K562 (cell line): Measurements from ENCODE around the gene CEP128.

Source experiments
- BRD9 ChIP-seq: fragments of 450-650 bp; IDR thresholded peaks from 2 replicates; pipeline ENCODE4 v1.6.1; 2018; ENCODE audit warnings: low read depth; ENCODE audit not compliant: partially characterized antibody
- CHD4 ChIP-seq: fragments of 200-600 bp; sonication (generic); IDR thresholded peaks from 3 replicates; pipeline ENCODE4 v1.6.1; 2012; ENCODE audit warnings: low read depth, mild to moderate bottlenecking, mixed read lengths, low read length, inconsistent platforms; ENCODE audit not compliant: insufficient read depth, insufficient replicate concordance, poor library complexity, severe bottlenecking
- EZH2 ChIP-seq: IDR thresholded peaks from 2 replicates; pipeline ENCODE4 v1.6.1; 2012; ENCODE audit warnings: low read depth, mild to moderate bottlenecking, inconsistent platforms, low read length, borderline replicate concordance
- POLR2A ChIP-seq: fragments of 450-650 bp; conservative IDR thresholded peaks from 2 replicates; pipeline ENCODE4 v1.6.1; 2016
- SMAD4 ChIP-seq: fragments of 250-450 bp; sonication (Bioruptor Pico); conservative IDR thresholded peaks from 2 replicates; pipeline ENCODE4 v1.8.0; 2021; ENCODE audit warnings: inconsistent platforms, mild to moderate bottlenecking, moderate library complexity
- ZNF274 ChIP-seq: IDR thresholded peaks from 2 replicates; pipeline ENCODE4 v1.6.1; 2011; ENCODE audit warnings: low read depth, mild to moderate bottlenecking, low read length, moderate library complexity, borderline replicate concordance
- TF ChIP-seq, protein P1 (sequence below), 3 experiments: IDR thresholded peaks in 2 of 3; conservative IDR thresholded peaks in 1 of 3; 2 replicates each; pipeline ENCODE4 v1.5.1; 2011 to 2012; ENCODE audit warnings: low read length in 3 of 3, mild to moderate bottlenecking in 3 of 3, control low read depth in 2 of 3, improper control_type of control experiment in 1 of 3, inconsistent platforms in 1 of 3, low read depth in 1 of 3, mixed read lengths in 1 of 3, moderate library complexity in 1 of 3; ENCODE audit not compliant: insufficient read depth in 2 of 3

GRCh38 chr14:80919622-80920021, 21.9 kb downstream of the CEP128 start:
- no peak for TF ChIP-seq EZH2
- no peak for TF ChIP-seq POLR2A
- no peak for TF ChIP-seq SMAD4
- no peak for TF ChIP-seq ZNF274
- TF ChIP-seq CHD4, result no peak
- TF ChIP-seq, protein P1, sequence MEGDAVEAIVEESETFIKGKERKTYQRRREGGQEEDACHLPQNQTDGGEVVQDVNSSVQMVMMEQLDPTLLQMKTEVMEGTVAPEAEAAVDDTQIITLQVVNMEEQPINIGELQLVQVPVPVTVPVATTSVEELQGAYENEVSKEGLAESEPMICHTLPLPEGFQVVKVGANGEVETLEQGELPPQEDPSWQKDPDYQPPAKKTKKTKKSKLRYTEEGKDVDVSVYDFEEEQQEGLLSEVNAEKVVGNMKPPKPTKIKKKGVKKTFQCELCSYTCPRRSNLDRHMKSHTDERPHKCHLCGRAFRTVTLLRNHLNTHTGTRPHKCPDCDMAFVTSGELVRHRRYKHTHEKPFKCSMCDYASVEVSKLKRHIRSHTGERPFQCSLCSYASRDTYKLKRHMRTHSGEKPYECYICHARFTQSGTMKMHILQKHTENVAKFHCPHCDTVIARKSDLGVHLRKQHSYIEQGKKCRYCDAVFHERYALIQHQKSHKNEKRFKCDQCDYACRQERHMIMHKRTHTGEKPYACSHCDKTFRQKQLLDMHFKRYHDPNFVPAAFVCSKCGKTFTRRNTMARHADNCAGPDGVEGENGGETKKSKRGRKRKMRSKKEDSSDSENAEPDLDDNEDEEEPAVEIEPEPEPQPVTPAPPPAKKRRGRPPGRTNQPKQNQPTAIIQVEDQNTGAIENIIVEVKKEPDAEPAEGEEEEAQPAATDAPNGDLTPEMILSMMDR (IDR thresholded peaks at IDR 0.05 in 2 of 3, conservative IDR thresholded peaks at IDR 0.05 in 1 of 3; ENCODE audit: insufficient read depth in 2 of 3, low read depth in 1 of 3, low read length in 3 of 3), result no peak
- no peak for TF ChIP-seq BRD9
